NOMO-1 treated with dmso at 0.1 percent for 144 hours (cell line): ENCODE data around the gene PPP1R8.
"Not testable (repeated sequence)": the region's sequence is repeated elsewhere in the genome, so short reads cannot be mapped to it uniquely, and the experiment has no call there.

ENCODE experiments used
- DNase-seq: peaks from one replicate; lab custom pipeline; 2025; ENCODE audit not compliant: unreplicated experiment; lab: John Stamatoyannopoulos, UW

The PPP1R8 gene

DNA sequence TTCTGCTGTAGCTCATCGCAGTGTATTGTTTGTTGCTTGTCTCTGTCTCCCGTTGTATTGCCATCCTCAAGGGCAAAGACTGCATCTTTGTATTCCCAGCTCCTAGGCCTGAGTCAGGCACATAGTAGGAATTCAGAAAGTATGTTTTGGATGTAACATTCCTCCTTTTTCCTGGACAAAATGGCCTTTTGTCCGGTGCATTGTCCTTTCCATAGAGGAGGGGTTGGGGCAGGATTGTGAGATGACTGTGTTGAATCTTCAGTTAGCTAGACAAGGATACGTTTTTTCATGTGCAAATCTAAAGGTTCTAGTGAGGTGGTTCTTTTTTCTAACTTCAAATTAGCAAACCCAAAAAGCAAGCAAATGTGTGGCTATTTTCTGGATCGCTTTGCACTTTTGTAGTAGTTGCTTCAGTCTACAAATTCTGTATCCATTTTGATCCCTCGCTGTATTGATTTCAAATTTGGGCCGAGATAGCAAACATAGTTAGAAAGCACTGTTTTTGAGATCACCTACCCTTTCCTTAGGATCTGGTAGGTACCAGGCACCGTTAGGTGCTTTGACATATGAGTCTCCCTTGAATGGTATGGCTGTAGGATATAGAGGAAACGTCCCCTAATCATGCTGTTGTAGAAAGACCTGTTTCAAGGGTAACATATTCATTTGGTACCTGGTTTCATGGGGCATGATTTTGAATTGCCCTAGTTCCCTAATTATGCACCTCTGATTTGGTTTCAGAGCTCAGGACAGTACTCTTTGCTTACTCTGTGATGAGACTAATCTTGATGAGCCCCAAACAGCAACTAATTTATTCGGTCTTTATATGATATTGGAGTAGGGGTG, 1.2 kb downstream of the PPP1R8 start:
- DNase-seq = no peak

DNA sequence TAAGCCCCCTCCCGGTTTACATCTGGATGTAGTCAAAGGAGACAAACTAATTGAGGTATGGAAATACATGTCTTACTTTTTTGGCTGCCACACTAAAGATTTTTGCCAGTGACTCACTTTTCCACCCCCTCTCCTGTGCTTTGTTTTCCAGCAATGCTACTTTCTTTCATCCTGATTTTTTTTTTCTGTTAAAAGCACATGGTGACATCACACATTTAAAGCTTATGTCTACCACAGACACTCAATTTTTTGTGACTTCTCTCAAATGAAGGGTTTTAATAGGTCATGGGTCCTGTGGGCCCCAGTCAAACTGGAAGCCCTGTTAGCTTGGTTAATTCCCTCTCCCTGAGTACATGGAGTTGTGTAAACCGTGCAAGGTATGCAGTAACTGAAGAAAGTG, 2.2 kb downstream of the PPP1R8 start:
- no peak for DNase-seq

DNA sequence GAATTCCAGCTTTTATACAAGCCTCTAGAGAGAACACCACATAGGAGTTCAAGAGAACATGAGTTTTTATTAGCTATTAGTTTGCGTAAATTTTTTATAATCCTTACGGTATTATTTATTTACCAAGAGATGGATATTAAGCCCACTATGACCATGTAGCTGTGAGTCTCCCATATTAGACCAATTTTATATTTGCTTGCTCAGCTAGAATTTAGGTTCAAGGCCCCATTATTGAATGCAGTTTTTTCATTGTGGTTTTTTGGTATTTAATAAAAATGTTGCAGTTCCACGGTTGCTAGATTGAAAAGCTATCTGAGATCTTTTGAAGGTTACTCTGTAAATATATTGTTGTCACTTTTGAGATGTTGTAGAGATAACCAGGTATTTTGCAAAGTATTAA, 2.9 kb downstream of the PPP1R8 start:
- DNase-seq = no peak

DNA sequence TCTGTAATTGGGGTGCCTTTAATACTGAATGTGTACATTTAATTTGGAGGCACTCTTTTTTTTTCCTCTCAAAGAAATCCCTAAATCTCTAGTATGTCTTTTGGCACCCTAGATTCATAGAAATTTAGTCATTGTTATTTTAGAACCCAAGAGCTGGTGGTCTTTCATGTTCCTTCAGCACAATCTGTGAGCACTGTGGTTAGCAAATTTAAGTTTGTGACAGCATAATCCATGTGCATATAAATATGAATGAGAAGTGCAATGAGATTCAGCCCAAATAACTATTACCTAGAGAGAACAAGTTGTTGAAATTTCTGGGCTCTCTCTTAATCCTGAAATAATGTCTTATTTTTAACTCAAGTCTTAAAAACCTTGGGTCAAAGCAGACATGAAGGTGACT, 4.5 kb downstream of the PPP1R8 start:
- no peak for DNase-seq

GRCh38 chr1:27835501-27835900, 4.9 kb downstream of the PPP1R8 start:
- DNase-seq = no peak

- no peak for DNase-seq
Measured at GRCh38 chr1:27849951-27850350, 19.4 kb downstream of the PPP1R8 start.

GRCh38 chr1:27855085-27855484, 24.5 kb downstream of the PPP1R8 start:
- no peak for DNase-seq

GRCh38 chr1:27856561-27857343, 26.2 kb downstream of the PPP1R8 start:
- no peak for DNase-seq

- DNase-seq = not testable (repeated sequence)
Measured at GRCh38 chr1:27857552-27857951, 27.0 kb downstream of the PPP1R8 start.

GRCh38 chr1:27858072-27858948, 27.7 kb downstream of the PPP1R8 start:
- DNase-seq = peak; percentile 56

DNA sequence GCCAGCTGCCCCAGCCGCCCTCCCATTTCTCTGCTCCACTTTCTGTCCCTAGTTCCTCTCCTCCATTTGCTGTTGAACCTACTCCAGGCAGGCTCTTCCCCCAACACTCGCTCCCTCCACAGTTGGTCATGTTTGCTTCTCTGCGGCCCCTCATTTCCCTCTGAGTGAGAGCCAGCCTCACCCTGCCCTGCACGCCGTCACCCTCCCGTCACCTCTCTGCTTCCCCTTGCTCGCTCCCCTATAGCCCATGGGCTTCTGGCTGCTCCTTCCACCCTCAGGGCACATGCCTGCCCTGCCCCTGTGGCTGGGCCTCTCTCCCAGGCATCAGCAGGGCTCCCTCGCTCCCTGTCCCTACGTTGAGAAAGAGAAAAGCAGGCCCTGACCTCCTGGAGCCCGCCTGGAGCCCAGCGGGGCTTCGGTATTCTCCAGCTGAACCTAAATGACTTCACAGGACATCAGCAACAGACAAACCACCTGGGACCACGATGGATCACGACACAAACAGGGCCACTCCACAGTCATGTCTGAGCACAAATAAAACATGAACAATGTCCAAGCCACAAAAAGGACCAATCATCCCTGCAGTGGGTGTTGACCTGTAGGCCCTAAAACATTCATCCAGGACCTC, 28.5 kb downstream of the PPP1R8 start:
- DNase-seq = no peak

DNA sequence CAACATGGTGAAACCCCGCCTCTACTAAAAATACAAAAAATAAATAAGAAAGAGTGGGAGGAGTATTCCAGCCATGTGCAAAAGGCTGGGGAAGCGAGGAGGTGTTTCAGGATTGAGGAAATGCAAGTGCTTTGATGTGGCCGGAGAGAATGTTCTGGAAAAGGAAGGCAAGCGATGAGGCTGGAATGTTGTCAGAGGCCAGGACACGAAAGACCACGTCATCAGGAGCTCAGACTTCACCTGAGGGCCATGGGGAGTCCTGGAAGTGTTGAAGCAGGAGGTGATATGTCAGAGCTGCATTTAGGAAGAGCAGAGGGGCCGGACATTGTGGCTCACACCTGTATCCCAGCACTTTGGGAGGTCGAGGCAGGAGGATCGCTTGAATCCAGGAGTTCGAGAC, 30.9 kb downstream of the PPP1R8 start:
- no peak for DNase-seq

GRCh38 chr1:27862004-27862403, 31.4 kb downstream of the PPP1R8 start:
- DNase-seq = no peak

- peak; percentile 82 for DNase-seq
Measured at GRCh38 chr1:27862671-27863537, 32.3 kb downstream of the PPP1R8 start.

DNA sequence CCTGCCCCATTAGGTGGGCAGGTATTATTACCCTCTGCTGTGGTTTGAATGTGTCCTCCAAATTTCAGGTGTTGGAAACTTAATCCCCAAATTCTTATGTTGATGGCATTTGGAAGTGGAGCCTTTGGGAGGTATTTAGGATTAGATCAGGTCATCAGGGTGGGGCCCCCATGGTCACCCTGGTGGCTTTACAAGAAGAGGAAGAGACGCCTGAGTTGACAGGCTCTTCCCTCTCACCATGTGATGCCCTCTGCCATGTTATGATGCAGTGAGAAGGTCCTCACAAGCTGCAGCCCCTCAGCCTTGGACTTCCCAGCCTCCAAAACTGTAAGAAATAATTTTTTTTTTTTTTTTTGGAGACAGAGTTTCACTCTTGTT, 32.9 kb downstream of the PPP1R8 start:
- peak; percentile 34 for DNase-seq

DNA sequence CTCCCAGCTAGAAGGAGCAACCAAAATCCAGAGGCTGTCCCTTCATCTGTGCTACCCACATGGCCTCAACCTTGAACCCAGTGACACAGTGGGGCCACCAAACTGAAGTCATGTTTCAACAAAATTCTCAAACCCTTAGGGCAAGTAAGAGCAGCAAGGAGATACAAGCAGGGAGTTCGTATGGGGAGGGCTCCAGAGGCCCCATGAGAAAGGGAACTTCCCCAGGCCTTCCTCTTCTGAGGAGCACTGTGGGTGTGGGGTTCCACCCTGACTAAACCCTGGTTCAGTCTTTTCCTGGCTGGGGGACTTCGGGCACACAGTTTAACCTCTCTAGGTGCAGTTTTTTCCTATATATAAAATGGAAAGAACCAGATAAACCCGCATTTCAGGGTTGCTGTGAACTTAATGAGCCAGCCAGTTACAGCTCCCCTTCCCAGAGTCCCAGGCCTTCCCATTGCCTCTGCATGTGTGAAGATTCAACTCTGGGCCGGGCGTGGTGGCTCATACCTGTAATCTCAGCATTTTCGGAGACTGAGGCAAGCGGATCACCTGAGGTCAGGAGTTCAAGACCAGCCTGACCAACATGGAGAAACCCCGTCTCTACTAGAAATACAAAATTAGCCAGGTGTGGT, 33.8 kb downstream of the PPP1R8 start:
- peak; percentile 57 for DNase-seq

DNA sequence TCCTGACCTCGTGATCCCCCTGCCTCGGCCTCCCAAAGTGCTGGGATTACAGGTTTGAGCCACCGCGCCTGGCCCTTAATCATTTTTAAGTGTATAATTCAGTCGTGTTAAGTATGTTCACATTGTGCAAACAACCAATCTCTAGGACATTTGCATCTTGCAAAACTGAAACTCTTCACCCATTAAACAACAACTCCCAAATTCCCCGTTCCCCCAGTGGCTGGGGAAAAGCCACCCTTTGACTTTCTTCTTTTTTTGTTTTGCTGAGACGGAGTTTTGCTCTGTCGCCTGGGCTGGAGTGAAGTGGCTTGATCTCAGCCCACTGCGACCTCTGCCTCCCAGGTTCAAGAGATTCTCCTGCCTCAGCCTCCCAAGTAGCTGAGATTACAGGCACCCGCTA, 35.2 kb downstream of the PPP1R8 start:
- DNase-seq = no peak

- no peak for DNase-seq
Measured at GRCh38 chr1:27868556-27868931, 38.0 kb downstream of the PPP1R8 start.

- peak; percentile 37 for DNase-seq
Measured at GRCh38 chr1:27868932-27869718, 38.5 kb downstream of the PPP1R8 start.
